NCI-H2171 (cell line): ENCODE results near the gene RNF212B.

Source experiments
- DNase-seq: peaks from one replicate; lab custom pipeline; 2025; lab: John Stamatoyannopoulos, UW

The RNF212B gene

DNA sequence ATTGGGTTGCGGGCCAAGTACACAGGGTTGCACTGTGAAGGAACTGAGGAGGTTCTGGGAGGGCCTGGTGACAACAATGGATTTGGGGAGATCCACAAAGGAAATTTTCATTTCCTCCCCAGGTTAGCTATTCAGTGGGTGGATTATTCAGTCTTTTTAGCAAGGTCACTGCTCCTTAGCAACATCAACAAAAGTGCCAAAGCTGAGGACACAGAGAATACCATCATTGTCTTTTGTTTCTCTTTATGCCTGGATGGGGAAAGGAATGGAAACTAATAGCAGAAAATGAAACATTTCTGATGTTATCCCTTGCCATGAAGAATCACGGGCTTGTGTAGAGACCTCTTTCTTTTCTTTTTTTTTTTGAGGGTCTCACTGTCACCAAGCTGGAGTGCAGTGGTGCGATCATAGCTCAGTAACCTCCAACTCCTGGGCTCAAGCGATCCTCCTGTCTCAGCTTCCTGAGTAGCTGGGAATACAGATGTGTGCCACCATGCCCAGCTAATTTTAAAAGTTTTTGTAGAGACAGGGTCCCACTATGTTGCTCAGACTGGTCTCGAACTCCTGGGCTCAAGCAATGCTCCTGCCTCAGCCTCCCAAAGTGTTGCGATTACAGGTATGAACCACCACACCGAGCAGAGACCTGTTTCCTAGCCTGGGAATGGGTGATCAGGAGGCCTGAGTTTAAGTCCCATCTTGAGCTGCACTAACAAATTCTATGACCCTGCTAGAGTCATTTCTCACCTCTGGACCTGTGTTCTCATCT lies 58.5 kb downstream of the RNF212B start:
- no peak for DNase-seq

DNA sequence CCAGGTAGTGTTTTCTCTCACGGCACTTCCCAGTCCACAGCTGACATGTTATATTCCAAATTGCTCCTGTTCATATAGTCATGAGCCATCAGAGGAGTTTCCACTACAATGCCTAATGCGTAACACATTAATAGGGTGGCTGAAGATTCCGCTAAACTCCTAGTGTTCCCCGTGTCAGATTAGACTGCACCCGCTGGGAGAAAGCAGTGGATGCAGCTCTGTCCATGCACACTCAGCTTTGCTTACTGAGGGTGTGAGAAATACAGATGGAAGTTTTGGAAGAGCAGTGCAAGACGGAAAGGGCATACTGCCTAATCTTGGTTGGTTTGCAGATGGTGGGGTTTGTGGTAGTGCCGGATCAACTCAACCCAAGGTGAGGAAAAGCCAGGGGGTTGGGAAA lies 59.4 kb downstream of the RNF212B start:
- no peak for DNase-seq

DNA sequence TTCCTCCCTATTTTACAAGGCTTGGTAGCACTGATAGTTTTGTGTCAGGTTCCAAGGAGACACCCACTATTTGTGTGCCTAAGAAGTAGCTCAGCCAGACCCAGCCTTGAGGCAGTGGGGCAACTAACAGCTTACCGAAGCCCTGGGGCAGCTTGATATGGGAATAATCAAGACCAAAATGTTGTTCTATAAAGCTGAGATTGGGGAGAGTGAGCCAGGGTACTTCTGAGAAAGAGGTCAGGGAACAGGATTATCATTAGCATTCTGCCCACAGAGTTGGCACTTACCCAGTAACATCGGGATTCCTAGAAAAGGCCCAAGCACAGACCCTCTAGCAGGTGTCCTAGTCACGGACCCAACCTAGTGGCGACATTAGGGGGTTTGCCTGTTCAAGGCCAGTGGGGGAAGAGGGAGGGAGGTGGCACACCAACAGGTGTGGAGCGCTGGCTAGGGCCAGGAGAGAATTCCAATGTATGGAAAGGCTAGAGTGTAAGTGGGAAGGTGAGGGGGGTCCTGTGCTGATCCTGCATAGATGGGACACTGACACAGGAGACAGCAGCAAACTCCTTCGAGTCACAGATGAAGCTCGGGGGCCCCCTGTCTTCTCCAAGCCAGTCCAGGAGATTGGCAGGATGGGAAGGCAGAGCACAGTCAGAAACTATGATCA lies 60.0 kb downstream of the RNF212B start:
- DNase-seq = no peak

- no peak for DNase-seq
Measured at GRCh38 chr14:23299211-23299957, 61.6 kb downstream of the RNF212B start.

- DNase-seq = no peak
Measured at GRCh38 chr14:23299986-23300686, 62.4 kb downstream of the RNF212B start.

DNA sequence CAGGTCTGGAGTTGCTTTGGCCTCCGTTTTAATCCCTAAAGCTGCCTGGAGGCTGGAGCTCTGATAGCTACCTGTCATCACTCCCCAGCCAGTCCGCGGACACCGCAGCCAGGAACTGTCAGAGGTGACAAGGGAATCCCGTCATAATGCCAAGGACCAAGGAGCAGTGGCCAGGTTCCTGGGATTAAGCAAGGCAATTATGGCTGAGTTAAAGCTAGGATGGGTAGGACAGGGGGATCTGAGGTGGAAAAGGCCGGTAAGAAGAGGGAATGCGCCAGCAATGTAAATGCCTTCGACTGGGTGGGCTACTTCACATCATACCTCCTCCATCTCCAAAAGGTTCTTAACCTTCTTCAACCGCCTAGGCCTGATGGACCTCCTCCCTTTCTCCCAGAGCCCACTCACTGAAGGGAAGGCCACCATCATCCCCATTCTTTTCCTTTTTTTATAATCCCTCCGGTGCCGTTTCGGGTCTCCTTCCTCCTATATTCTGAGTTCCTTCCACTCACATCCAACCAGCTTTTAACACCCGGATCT lies 63.0 kb downstream of the RNF212B start:
- no peak for DNase-seq

DNA sequence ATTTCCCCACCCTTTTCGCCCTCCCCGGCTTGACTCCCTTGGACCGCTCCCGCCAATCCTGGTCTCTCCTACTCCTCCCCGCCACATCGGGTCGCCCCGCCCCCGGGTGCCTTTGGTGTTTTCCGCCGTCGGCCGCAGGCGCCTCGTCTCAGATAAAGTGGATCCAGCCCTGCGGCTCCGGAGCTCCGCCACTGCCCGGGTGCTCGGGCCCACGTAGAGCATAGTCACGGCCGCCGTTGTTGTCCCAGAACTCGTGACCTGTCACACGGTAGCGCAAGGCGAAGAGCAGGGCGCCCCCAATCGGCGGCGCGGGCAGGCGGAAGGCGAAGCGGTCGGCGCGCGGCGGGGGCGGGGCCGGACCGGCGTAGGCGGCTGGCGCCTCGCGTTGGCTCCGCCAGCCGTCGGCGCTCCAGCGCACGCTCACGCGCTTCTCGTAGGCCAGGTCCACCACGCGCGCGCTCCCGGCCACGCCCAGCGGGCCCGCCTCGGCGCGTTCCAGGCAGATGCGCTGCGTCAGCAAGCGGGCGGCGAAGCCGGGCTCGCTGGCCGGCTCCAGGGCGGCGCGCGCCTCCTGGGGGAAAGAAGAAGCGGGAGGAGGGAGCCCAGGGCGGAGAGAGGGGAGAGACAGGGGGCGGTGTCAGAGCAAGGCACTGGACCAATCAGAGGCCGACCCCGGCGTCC lies 63.7 kb downstream of the RNF212B start:
- peak; percentile 99 for DNase-seq

DNA sequence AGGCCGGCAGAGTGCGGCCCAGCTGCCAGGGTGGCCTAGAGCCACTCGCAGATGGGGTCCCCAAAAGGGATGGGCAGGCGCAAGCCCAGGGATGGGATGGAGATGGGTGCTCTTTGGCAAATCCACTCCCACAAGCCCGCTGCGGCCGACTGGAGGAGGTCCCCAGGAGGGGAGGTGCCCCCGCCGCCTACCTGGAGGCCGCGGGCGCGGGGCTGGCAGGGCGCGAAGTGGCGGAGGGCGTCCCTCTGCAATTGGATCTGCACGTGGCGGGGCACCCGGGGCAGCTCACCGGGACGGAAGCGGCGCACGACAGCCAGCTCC lies 64.2 kb downstream of the RNF212B start:
- peak; percentile 83 for DNase-seq

GRCh38 chr14:23302290-23303225 lies 64.8 kb downstream of the RNF212B start, which contains the start of gene PPP1R3E:
Gene PPP1R3E, minus strand, starts transcription at chr14:23302859. Its CDS starts 283 bp downstream, at chr14:23302576.
- DNase-seq = peak; percentile 83

DNA sequence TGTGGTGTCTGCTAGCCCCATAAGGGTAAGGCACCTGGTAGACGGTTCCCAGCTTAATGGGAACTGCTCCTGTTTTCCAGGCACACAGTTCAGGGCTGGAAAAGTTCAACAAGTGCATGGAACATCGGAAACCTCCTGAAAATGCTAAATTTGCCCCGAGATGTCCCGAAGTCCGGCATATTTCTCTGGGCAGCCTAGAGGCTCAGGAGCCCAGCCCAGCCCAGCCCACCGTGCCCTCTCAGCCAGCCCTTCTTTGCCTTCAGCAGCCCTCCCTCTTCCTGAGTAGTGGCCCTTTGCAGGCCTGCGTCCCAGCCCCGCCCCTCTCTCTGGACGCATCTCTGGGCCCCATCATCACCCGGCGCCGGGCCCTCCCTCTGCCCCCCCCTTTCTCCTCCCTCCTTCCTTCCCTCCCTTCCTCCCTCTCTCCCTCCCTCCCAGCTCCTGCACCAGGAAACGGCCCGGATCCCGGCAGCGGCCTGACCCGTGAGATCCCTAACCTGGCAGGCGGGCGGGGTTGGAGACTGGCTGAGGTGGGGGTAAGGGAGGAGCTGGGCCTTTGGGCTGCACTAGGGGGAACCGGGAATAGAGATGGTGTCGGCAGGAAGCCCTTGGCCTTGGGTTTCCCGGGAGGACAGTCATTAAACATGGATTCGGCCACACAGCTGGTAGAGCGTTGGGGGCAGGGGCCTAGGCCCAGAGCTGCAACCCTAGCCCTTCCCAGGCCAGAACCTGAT lies 68.8 kb downstream of the RNF212B start, which contains the start of gene BCL2L2:
TSS of gene BCL2L2 (plus strand) at position 422 of the 734 bp plus-strand sequence. CDS start 935 bp downstream, outside the sequence.
- DNase-seq = peak; percentile 88

DNA sequence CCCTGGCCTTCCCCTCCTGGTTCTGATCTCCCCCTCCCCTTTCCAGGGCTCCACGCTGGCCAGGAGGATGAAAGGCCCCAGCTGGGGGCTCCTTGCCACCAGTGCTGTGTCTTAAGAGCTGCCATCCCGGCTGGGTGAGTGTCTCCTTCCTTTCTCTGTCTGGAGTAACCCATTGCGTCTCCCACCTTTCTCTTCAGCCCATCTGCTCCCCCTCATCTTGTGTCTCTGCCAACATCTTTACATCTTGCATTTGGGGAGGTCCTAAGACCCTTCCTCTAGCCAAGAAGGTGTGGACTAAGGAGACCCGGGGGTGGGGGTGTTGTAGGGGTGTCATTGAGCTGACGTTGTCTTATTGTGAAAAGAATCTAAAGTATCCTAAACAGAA lies 69.4 kb downstream of the RNF212B start:
- no peak for DNase-seq

- no peak for DNase-seq
Measured at GRCh38 chr14:23307687-23308644, 70.2 kb downstream of the RNF212B start.

DNA sequence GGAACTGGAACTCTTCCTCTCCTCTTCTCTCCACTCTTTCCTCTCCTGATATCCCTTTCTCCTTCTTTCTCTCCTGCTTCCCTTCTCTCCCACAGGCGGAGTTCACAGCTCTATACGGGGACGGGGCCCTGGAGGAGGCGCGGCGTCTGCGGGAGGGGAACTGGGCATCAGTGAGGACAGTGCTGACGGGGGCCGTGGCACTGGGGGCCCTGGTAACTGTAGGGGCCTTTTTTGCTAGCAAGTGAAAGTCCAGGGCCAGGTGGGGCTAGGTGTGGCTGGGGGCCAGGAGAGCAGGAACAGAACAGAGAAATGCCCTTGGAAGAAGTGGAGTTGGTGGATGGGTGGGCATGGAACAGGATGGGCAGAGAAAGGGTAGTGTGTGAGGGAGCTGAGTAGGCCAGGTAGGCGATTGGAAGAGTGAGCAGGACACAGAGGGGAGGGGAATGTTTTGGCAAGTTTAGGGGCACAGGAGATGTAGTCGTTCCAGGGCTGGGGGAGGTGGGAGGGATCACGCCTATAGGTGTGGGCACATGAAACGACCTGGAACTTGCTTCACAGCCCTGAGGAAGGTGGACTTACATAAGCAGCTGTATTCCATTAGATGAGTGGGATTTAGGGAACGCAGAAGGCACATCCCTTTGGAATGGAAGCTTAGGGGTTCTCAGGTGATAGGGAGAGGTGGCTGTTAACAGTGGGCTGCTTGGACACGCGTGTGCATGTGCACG lies 71.1 kb downstream of the RNF212B start:
- DNase-seq = no peak

DNA sequence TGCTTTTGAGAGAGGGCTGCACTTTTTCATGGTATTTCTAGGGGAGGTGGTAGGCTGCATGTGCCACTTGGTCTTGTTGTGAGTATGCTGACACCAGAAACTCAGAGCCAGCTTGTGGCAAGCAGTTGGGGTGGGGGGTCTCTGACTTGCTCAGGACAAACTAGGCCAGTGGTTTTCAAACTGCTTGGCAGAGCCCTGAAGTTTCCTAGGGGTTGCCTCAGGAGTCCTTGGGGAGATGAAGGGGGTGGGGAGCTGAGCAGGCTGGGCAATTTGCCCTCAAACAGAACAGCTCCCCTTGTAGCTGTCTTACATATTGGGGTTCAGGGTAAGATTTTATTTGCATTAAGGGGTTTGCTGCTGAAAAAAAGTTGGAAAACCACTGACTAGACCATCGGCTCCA lies 72.8 kb downstream of the RNF212B start:
- no peak for DNase-seq

DNA sequence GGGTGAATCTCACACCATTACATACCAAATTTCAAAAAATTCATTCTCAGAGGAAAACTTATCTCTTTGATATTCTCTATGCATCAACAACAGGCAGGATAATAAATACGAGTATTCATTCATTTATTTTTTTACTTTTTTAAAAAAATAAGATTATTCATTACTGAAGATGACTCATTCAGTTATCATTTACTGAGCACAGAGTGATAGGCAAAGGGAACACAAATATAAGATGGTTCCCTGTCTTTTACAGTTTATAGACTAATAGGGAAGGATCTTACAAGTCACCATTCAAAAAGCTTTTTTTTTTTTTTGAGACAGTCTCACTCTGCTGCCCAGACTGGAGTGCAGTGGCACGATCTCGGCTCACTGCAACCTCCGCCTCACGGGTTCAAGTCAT lies 78.6 kb downstream of the RNF212B start:
- no peak for DNase-seq

- no peak for DNase-seq
Measured at GRCh38 chr14:23319746-23320583, 82.2 kb downstream of the RNF212B start.
